Tibial nerve (tissue), 4 donors: Measurements from ENCODE around the gene WFDC12. TPM values are rescaled to one million over a fixed set of nuclear protein-coding genes. Genes with fewer than 3 reads are reported as not detected.
A peak's percentile ranks its signal among the peaks of the same experiment; 100 is the strongest.

Experiments
- DNase-seq, 2 donors: peaks; one replicate each; pipeline ENCODE4 v3.0.0-alpha.2; 2019; ENCODE audit warnings: low spot score in 2 of 2
- H3K27ac ChIP-seq, 4 donors: fragments of 200-600 bp; sonication (generic) in 3 of 4; one replicate each; pipeline ENCODE4 v1.5.1; 2017 to 2019; ENCODE audit warnings: mild to moderate bottlenecking in 1 of 4
- H3K27me3 ChIP-seq, 2 donors: fragments of 200-600 bp; sonication (generic) in 1 of 2; one replicate each; pipeline versions ENCODE4 v1.5.1 to v1.6.0; 2017 to 2019
- H3K36me3 ChIP-seq, 3 donors: fragments of 200-600 bp; sonication (generic); one replicate each; pipeline ENCODE4 v1.5.1; 2018 to 2019
- H3K4me1 ChIP-seq, 4 donors: fragments of 200-600 bp; sonication (generic) in 3 of 4; one replicate each; pipeline ENCODE4 v1.5.1; 2017 to 2019
- H3K4me3 ChIP-seq, 4 donors: fragments of 200-600 bp; sonication (generic) in 3 of 4; one replicate each; pipeline ENCODE4 v1.5.1; 2017 to 2019; ENCODE audit warnings: mild to moderate bottlenecking in 1 of 4, moderate library complexity in 1 of 4
- H3K9me3 ChIP-seq, 4 donors: fragments of 200-600 bp; sonication (generic) in 3 of 4; one replicate each; pipeline ENCODE4 v1.5.1; 2017 to 2019
- CTCF ChIP-seq, 5 experiments: fragments of 200-600 bp in 3 of 5; fragments of 450-650 bp in 2 of 5; sonication (generic) in 3 of 5; IDR thresholded peaks; one replicate each; pipeline ENCODE4 v1.5.1; 2016 to 2019; ENCODE audit warnings: antibody characterized with exemption in 5 of 5, mild to moderate bottlenecking in 3 of 5, moderate library complexity in 2 of 5
- EP300 ChIP-seq, 2 donors: sonication (generic); formaldehyde crosslinking; IDR thresholded peaks; one replicate each; pipeline ENCODE4 v1.6.1; 2017; ENCODE audit warnings: antibody characterized with exemption in 2 of 2, mild to moderate bottlenecking in 1 of 2
- POLR2A ChIP-seq, 2 donors: fragments of 450-650 bp; IDR thresholded peaks; one replicate each; pipeline ENCODE4 v1.6.1; 2017; ENCODE audit warnings: antibody characterized with exemption in 2 of 2, mild to moderate bottlenecking in 2 of 2, moderate library complexity in 2 of 2
- WGBS, 2 donors: methylation state at CpG; one replicate each; pipeline ENCODE4 v1.1.5; 2018; 5-methylcytosine and 5-hydroxymethylcytosine counted together
- total RNA-seq, 4 donors: library from RNA; depleted of rRNA; stranded (reverse); fragments of >200 nt; gene quantifications; one replicate each; pipeline ENCODE4 v1.1.0, GENCODE V29; 2016

The WFDC12 gene
- total RNA-seq, 4 donors from 2014 or later, result not detected

- TF ChIP-seq POLR2A (IDR thresholded peaks at IDR 0.05) (no peak), CTCF (IDR thresholded peaks at IDR 0.05) (peak; percentile 19 to 45 (median 34))
- H3K36me3 ChIP-seq, result no peaks in the 10 kb centered on the region
- H3K27me3 ChIP-seq, result peaks cover 0 to 47% of the 10 kb centered on the region in 2 donors
- no peak overlapping the region for H3K27ac ChIP-seq
- H3K4me3 ChIP-seq, result peak overlapping the region in 2 of 4 donors; percentile 26 to 34
- H3K4me1 ChIP-seq, result peaks cover 0 to 31% (median 0%) of the 10 kb centered on the region in 4 donors
- 34 to 38% methylated on average over 42 to 44 of the region's 56 CpGs for WGBS, 2 donors
- no peaks in the 10 kb centered on the region for H3K9me3 ChIP-seq
- DNase-seq, result no peak
These were observed 26.7 kb downstream of the WFDC12 start for GRCh38 chr20:45097485-45098102.

GRCh38 chr20:45096781-45097180 is 27.5 kb downstream of the WFDC12 start:
- H3K27ac ChIP-seq, result no peak overlapping the region
- peaks cover 0 to 31% (median 0%) of the 10 kb centered on the region in 4 donors for H3K4me1 ChIP-seq
- WGBS, 2 donors, result 89% methylated on average over 9 of the region's 9 CpGs
- no peak for TF ChIP-seq POLR2A (IDR thresholded peaks at IDR 0.05)
- TF ChIP-seq EP300 (IDR thresholded peaks at IDR 0.05), result no peak
- no peak for TF ChIP-seq CTCF (IDR thresholded peaks at IDR 0.05)
- no peak for DNase-seq
- no peaks in the 10 kb centered on the region for H3K9me3 ChIP-seq
- no peaks in the 10 kb centered on the region for H3K36me3 ChIP-seq
- H3K4me3 ChIP-seq, result no peak overlapping the region
- peaks cover 0 to 47% of the 10 kb centered on the region in 2 donors for H3K27me3 ChIP-seq

- DNase-seq, result peak; percentile 21 to 77
- peaks cover 0 to 45% of the 10 kb centered on the region in 2 donors for H3K27me3 ChIP-seq
- H3K4me1 ChIP-seq, result peaks cover 0 to 28% (median 0%) of the 10 kb centered on the region in 4 donors
- 9 to 10% methylated on average over 7 of the region's 7 CpGs for WGBS, 2 donors
- peak; percentile 49 to 84 (median 76) for TF ChIP-seq CTCF (IDR thresholded peaks at IDR 0.05)
- TF ChIP-seq EP300 (IDR thresholded peaks at IDR 0.05), result no peak
- H3K9me3 ChIP-seq, result no peaks in the 10 kb centered on the region
- no peak overlapping the region for H3K4me3 ChIP-seq
- H3K36me3 ChIP-seq, result no peaks in the 10 kb centered on the region
- H3K27ac ChIP-seq, result no peak overlapping the region
These were observed 28.4 kb downstream of the WFDC12 start for GRCh38 chr20:45095805-45096238.

- no peaks in the 10 kb centered on the region for H3K36me3 ChIP-seq
- TF ChIP-seq POLR2A (IDR thresholded peaks at IDR 0.05), result no peak
- no peak overlapping the region for H3K27ac ChIP-seq
- no peaks in the 10 kb centered on the region for H3K9me3 ChIP-seq
- 92 to 93% methylated on average over 7 of the region's 11 CpGs for WGBS, 2 donors
- H3K27me3 ChIP-seq, result peaks cover 0 to 37% of the 10 kb centered on the region in 2 donors
- DNase-seq, result no peak
- H3K4me3 ChIP-seq, result no peak overlapping the region
- H3K4me1 ChIP-seq, result peaks cover 0 to 26% (median 0%) of the 10 kb centered on the region in 4 donors
These were observed 29.2 kb downstream of the WFDC12 start for GRCh38 chr20:45094864-45095574.

GRCh38 chr20:45094201-45094600 is 30.1 kb downstream of the WFDC12 start:
- Histone ChIP-seq H3K4me1 (peaks cover 0 to 26% (median 0%) of the 10 kb centered on the region in 4 donors), H3K9me3 (no peaks in the 10 kb centered on the region), H3K27me3 (peaks cover 0 to 31% of the 10 kb centered on the region in 2 donors), H3K27ac (no peak overlapping the region), H3K4me3 (no peak overlapping the region), H3K36me3 (no peaks in the 10 kb centered on the region)
- TF ChIP-seq EP300 (IDR thresholded peaks at IDR 0.05) (no peak), CTCF (IDR thresholded peaks at IDR 0.05) (no peak), POLR2A (IDR thresholded peaks at IDR 0.05) (no peak)
- no peak for DNase-seq
- WGBS, 2 donors, result 91 to 97% methylated on average over 2 of the region's 2 CpGs
